HG03175 (cell line): ENCODE measurements around the gene LIPT2.
A peak's percentile ranks its signal among the peaks of the same experiment; 100 is the strongest.
"Not testable (repeated sequence)": the region's sequence is repeated elsewhere in the genome, so short reads cannot be mapped to it uniquely, and the experiment has no call there.

Experiments used
- ATAC-seq: cut with Tn5 transposase; IDR thresholded peaks from one replicate; pipeline ENCODE4 v1.9.1; 2021; ENCODE audit warnings: mild to moderate bottlenecking, moderate library complexity; ENCODE audit not compliant: unreplicated experiment

The LIPT2 gene

DNA sequence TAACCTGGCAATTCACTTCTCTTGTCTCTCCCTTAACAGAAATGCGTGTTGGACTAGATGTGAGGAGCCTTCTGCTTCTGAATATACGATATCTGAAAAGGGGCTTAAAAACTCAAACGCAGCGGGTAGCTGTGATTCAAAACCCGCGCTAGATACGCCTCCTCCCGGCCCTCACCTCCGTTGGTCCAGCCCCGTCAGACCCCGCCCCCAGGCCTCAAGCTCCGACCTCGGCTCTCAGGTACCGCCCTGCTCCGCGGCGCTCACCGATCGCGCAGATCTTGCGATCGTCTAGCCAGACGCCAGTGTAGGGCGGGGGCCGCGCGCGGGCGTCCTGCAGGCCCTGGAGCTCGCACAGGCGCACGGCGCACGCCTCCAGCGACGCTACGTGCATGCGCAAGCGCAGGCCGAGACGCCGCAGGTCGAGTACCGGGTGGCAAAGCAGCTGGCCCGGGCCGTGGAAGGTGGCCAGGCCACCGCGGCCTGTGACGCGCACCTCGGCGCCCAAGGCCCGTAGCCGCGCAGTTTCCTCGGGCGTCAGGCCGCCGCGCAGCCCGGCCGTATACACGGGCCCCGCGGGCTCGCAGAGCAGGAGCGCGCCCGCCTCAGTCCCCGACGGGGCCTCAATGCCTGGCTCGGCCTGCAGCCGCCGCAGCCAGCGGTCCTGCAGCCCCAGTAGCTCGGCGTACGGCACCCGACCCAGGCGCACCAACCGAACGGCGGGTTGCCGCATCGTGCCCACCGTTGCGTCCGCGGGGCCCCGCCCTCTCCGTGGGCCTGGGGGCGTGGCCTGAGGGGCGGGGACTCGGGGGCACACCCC lies at the start of gene LIPT2:
TSS of gene LIPT2 (minus strand) at position 751 of the 817 bp plus-strand sequence. CDS start at position 730, 21 bp downstream.
- peak; percentile 97 for ATAC-seq

DNA sequence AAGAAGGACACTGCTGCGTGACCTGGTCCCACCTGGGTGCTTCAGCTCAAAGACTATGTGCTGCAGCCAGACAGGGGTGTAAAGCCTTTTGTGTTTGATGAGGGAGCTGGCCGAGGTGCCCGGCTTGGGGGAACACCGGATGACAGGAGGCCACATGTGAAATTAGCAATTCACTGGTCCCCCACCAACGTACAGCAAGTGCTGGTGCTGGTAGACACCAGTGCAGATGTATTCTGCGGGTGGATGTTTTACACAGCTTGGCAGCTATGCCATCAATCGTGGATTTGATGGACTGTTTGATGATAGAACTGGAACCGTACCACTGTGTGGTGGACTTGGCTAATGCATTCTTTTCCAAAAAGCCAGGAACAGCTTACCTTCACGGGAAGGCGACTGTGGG lies 47.9 kb upstream of the LIPT2 start:
- ATAC-seq = no peak

DNA sequence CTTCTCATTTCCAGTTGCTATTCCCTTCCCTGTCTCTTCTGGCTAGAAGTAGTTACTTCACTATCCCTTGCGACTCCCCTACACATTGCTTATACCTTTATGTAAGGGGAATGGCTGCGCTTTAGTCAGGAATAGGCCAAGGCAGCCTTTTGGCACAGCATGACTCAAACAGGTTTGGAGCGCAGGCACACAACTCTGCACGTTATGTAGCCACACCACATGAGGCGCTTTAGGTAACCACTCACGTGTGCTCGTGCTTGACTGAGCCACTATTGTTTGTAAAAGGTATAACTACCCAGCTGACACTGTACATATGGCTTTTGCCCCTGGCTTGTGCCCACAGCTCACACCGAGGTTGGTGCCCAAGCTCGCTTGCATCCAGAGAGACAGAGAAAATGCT lies 46.7 kb upstream of the LIPT2 start:
- no peak for ATAC-seq

DNA sequence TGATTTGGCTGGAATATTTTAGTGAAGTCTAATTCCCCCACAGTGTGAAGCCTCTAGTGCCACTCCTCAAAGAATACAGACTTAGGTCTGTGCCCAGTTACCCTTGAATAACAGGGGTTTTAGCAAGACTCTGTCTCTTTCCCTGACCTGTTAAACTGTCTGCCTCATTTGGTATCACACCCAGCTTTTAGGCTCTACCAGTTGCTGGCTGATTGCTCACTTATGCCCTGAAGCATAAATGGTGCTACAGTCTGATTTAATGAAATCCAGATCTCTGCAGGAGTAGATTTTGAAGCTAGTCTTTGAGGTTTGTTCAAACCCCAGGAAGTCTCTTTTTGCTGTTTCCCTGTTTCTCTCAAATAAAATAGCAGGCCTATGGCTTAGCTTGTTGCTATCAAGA lies 45.2 kb upstream of the LIPT2 start:
- no peak for ATAC-seq

DNA sequence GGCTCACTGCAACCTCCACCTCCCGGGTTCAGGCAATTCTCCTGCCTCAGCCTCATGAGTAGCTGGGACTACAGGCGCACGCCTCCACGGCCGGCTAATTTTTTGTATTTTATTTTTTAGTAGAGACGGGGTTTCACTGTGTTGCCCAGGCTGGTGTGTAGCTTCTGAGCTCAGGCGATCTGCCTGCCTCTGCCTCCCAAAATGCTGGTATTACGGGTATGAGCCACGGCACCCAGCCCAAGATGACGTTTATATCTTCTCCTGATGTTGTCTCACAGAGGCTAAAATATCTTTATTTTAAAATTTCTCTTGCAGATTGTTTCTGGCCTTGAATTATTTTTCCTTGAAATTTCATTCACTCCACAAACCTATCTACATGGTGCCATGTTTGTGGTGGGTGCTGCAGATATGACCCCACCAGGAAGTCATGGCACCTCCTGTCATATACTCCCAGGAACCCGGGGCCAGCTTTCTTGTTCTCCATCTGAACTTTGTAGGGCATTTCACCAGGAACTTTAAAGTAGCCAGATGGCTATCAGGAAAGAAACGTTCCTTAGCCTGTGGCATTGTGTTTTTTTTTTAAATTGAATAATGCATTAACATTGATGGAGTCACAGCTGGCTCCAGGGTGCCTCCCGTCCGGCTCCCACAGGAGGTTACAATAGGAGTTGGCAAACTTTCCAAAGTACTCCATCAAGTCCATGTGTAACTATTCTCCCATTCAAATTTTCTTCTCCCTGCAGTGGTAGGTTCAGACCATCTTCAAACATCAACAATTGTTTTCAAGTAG lies 42.0 kb upstream of the LIPT2 start:
- ATAC-seq = no peak

DNA sequence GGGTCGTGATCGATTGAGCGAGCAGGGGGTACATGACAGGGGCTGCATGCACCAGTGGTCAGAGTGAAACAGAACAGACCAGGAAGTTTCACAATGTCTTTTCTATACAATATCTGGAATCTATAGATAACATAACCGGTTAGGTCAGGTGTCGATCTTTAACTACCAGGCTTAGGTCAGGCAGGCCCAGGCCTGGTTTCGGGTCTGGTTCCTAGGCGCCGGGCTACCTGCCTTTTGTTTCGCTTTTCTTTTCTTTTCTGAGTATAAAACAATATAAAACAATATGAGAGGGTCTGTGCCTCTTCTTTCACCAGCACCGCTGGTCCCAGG lies 41.4 kb upstream of the LIPT2 start:
- ATAC-seq = not testable (repeated sequence)

DNA sequence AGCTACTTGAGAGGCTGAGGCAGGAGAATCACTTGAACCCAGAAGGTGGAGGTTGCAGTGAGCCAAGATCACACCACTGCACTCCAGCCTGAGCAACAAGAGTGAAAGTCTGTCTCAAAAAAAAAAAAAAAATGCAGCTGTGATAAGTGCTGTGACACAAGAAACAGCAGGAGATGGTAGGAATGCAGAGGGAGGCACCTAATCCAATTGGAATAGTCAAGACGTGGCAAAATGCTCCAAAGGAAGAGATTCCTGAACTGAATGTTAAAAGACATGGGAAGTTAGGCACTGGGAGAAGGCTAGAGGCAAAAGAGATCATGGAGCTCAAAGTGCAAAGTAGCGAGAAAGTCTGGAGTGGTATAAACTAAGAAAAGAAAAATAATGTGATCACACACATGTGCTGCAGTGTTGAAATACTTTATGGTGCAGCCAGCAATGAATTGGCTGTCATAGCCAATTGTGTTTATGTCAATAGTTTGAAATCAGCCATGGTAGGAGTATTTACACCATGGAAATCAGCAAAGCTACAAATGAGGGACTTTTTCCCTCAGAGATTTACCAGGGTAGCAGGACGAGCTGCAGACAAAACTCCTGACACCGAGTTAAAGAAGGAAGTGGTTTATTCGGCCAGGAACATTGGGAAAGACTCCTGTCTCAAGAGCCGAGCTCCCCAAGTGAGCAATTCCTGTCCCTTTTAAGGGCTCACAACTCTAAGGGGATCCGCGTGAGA lies 40.9 kb upstream of the LIPT2 start:
- ATAC-seq = no peak

DNA sequence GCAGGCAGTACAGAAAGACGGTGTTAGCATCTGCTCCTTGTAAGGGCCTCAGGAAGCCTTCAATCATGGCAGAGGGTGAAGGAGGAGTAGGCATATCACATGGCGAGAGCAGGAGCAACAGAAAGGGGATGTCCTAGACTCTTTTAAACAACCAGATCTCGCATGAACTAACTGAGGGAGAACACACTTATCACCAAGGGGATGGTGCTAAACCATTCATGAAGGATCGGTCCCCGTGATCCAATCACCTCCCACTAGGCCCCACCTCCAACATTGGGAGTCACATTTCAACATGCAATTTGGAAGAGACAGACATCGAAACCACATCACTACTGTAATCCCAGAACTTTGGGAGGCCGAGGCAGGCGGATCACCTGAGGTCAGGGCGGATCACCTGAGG lies 39.9 kb upstream of the LIPT2 start:
- ATAC-seq = no peak

DNA sequence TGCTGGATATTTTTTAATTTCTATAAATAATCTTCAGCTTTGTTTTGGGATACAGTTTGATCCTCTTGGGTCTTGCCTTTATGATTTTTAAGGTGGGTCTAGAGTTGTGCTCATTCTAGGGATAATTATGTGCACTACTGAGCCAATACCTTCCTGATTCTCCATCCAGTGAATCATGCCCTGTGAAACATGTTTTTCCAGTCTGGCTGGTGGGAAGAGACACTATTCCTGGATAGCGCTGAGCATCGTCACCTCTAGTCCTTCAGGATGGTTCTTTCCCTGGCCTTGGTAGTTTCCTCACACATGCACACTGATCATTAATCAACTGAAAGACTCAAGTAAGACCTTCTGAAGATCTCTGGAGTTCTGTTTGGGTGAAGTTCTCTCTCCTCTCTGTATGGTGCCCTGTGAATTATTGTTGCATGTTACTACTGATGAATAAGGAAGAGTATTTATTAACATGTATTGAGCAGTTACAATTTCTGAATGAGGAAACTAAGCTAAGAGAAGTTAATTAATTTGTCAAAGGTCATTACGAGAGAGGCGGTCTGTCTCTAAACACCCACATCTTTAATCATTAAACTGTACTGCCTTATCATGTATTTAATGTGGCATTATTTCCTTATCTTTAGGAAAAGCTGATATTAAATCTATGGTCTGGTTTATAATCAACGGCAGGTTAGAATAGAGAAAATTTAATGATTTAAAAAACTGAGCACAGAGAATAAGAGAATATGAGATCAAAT lies 39.1 kb upstream of the LIPT2 start:
- ATAC-seq = no peak

DNA sequence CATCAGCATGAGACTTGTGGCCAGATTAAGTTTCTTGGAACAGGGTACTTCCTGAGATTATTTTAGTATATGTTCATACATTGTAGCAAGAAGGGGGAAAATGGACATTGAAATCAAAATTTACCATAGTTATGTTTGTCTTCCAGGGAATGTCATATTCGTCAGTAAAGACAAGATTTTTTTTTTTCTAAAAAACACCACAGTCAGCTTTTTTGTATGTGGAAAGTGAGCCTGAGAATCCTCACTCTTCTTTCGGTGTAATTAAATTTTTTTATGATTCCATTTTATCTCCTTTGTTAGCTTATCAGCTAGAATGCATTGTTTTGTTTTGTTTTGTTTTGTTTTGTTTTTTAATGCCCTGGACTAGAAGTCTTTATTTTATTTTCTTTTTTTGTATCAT lies 31.5 kb upstream of the LIPT2 start:
- no peak for ATAC-seq

DNA sequence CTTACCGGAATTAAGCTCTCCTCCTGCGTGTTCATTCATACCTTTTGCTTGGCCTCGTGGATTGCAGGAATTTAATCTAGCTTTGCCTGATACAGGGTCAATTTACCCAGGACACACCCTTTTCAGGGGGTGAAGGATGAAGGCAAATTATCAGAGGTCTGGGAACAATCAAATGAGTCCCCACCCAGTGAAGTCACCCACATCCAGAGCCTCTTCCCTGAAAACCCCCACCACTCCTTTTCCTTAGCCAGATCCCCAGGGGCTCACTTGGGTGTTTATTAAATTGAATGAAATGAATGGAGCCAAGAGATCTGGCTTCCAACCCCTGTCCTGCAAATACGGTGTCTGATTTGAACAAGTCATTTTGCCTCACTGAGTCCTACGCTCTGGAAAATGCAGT lies 31.0 kb upstream of the LIPT2 start:
- ATAC-seq = no peak

DNA sequence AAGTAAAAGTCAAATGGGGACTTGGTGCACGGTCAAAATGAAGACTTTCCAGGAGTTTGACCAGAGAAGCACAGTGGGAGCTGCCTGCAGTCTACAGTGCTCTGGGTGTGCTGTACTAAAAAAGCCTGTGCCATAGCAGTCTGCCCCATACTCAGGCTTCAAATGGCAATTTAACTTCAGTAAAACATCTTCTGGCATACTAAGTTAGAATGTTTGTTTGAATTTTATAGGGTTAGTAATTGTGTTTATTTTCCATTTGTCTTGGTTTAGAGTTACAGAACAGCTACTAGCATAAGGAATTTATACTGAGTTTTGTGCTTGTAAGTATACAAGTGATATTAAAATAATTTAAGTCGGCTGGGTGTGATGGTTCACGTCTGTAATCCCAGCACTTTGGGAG lies 29.3 kb upstream of the LIPT2 start:
- no peak for ATAC-seq

DNA sequence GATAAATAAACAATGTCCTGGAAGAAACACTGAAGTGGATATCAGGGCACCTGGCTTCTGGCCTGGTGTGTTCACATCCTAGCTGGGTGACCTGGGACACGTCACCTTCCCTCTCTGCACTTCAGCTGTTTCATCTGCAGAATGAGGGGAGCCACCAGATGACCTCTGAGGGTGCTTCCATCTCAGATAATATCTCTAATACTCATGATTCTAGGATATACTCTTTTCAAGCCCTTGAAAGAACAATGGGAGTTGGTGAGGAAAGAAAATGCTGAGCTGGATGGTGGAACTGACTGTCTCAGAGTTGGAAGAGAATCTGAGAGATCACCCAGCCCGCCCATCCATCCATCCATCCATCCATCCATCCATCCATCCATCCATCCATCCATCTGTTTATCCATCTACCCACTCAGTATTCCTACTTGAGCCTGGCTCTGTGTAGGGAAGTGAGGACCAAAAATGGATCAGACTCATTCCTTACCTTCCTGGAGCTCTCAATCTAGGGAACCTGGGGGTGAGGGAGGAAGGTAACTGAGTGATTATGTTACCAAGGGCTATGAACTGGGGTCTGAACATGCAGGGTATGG lies 28.2 kb upstream of the LIPT2 start:
- no peak for ATAC-seq

DNA sequence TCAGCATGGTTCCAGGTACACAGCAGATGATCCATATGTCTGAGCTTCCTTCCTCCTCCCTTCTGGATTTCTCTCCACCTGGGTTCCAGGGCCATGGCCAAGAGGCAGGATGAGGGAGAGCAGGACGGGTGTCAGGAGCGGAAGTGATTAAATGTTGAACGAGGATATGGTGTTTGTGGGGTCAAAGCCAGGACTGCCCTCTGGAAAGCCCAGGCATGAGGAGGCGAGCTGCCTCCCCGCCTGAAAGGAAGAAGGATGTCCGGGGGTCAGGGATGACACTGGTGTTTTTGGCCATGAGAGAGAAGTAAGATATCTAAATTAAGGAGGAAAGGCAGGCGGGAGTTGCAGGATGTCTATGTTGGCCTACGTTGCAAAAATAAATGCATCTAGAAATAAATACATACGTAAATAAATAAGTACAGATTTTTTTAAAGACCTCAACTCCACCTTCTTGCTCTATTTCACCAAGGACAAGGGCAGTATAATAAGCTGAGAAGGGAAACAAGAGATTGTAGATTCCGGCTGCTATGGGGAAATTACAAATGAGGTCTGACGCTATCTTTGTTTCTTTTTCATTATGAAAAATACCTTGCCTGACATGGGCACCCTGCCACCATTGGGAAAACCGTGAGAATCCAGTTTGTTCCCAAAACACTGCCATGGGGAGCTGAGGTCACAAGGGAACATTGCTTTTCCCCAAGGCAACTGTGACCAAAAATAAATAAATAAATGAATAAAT lies 27.6 kb upstream of the LIPT2 start:
- ATAC-seq = no peak

DNA sequence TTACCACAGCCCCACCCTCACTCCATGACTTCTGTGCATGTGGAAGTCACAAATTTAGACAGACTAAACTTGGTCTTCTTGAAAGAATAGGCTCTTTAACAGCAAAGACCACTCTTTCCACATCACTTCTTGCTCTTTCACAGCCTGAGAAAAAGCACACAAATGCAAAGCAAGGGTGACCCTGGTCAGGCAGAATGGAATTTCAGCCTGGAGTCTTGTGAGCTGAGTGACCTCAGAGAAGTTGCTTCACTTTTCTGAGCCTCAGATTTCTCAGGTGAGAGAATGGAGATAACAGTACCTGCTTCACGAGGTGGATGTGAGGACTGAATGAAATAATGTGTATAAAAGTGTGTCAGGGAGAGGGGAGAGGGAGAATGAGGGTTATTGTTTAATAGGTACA lies 26.8 kb upstream of the LIPT2 start:
- ATAC-seq = no peak

DNA sequence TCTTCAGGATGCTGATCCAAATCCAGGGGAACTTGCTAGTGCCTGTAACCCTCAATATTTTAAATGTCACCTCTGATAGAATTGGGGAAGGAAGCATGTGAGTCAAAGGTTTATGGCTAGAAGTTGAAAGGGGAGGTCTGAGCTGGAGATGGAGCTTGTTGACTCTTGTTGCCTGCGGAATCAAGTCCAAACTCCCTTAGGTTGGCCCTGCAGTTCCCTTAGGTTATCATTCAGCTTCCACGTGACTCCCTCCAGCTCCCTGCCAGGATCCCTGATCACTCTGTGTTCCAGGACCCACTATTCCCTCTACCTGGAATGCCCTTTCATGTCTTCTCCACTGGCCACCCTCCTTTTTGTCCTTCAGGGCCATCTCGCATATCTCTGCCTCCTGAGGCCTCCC lies 26.2 kb upstream of the LIPT2 start:
- ATAC-seq = no peak

DNA sequence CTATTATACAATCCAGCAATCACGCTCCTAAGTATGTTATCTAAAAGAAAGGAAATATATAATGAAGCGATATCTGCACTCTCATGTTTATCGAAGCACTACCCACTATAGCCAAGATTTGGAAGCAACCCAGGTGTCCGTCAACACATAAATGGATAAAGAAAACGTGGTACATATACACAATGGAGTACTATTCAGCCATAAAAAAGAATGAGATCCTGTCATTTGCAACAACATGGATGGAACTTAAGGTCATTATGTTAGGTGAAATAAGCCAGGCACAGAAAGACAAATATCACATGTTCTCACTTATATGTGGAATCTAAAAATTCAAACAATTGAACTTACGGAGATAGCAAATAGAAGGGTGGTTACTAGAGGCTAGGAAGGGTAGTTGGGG lies 24.1 kb upstream of the LIPT2 start:
- ATAC-seq = not testable (repeated sequence)

DNA sequence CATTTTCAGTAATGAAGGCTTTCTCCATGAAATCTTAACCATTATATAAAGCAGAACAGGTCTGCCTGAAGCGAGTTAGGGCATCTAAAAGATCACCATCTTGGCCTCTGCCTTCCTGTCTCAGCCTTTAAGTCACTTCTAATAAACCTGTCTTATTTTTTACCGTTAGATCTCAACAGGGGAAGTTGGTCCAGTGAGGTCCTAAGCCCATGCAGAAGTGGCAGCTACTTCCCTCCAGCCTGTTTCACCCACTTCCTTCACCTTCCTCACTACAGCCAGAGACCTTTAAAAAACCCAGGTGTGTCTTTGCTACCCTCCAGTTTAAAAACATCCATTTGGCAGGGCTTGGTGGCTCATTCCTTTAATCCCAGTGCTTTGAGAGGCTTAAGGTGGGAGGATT lies 14.1 kb upstream of the LIPT2 start:
- no peak for ATAC-seq

DNA sequence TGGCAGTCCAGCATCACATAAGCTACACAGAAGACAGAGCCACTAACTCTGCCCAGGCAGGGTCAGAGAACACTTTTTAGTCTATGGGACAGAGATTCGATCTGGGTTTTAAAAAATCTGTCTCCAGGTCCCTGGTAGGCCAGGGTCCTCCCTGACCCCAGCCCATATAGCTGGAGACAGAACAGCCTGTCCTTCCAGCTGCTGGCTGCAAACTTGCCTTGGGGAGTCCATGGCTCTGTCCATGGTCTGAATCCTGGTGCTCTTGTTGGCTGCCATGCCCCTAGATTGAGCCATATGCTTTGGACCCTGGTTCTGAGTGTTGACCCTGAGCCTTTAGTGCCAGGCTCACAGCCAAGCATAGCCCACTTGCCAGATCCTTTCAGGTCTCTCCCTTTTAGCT lies 13.3 kb upstream of the LIPT2 start:
- no peak for ATAC-seq

DNA sequence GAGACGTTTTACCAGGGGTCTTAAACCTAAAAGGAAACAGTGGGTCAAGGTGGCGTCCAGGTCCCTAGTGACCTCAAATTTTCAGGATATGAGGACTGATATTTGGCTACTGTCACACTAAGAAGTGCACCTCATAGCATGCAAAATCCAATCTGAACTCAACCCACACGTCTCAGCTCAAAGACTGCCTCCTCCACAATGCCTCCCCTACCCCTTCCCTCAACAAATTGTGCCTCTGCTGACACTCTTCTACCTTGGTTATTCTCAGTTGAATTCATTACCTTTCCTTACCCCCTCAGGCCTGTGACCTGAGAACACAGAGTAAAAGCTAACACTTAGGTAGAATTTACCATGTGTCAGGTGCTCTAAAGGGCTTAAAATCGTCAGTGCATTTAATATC lies 12.4 kb upstream of the LIPT2 start:
- no peak for ATAC-seq
